Measurements from ENCODE around the gene WARS2. TPM values are rescaled to one million over a fixed set of nuclear protein-coding genes. Genes with fewer than 3 reads are reported as not detected.

The WARS2 gene
- total RNA-seq, 4 donors from 2014 or later = 5.8 to 12.6 (median 10.0) TPM

DNA sequence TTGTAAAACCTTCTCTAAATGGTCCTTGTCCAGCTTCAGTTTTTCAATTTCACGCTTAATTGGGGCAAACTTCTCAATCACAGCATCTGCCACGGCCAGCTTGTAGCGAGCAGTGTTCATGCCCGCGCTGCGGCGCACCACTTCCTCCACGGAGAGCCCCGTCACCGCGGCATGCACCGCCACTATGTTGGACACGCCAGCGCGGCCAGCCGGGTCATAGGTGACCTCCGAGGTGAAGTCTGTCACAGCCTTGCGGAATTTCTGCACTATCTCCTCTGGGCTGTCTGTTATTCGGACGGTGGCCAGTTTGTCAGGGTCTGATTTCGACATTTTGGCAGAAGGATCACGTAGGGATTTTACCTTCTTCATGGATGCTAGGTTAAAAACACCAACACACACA, 107.5 kb downstream of the WARS2 start:
- Histone ChIP-seq H3K36me3 (peaks cover 8 to 55% (median 21%) of the 10 kb centered on the region in 4 donors), H3K4me3 (no peak overlapping the region), H3K4me1 (no peaks in the 10 kb centered on the region), H3K27me3 (no peaks in the 10 kb centered on the region), H3K27ac (replicated peaks in 1 of 4) (no peak overlapping the region), H3K9me3 (no peaks in the 10 kb centered on the region)
- intact Hi-C loops (cut with DNase I) = no loop called here
- no peak for DNase-seq (ENCODE audit: extremely low spot score)
- WGBS = 97% methylated on average over 22 of the region's 22 CpGs
- TF ChIP-seq, protein P1, sequence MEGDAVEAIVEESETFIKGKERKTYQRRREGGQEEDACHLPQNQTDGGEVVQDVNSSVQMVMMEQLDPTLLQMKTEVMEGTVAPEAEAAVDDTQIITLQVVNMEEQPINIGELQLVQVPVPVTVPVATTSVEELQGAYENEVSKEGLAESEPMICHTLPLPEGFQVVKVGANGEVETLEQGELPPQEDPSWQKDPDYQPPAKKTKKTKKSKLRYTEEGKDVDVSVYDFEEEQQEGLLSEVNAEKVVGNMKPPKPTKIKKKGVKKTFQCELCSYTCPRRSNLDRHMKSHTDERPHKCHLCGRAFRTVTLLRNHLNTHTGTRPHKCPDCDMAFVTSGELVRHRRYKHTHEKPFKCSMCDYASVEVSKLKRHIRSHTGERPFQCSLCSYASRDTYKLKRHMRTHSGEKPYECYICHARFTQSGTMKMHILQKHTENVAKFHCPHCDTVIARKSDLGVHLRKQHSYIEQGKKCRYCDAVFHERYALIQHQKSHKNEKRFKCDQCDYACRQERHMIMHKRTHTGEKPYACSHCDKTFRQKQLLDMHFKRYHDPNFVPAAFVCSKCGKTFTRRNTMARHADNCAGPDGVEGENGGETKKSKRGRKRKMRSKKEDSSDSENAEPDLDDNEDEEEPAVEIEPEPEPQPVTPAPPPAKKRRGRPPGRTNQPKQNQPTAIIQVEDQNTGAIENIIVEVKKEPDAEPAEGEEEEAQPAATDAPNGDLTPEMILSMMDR (IDR thresholded peaks at IDR 0.05) = no peak
- TF ChIP-seq POLR2A (IDR thresholded peaks at IDR 0.05; ENCODE audit: low read depth) = no peak
- no peak for TF ChIP-seq POLR2AphosphoS5 (IDR thresholded peaks at IDR 0.05)
- TF ChIP-seq EP300 (IDR thresholded peaks at IDR 0.05) = no peak

DNA sequence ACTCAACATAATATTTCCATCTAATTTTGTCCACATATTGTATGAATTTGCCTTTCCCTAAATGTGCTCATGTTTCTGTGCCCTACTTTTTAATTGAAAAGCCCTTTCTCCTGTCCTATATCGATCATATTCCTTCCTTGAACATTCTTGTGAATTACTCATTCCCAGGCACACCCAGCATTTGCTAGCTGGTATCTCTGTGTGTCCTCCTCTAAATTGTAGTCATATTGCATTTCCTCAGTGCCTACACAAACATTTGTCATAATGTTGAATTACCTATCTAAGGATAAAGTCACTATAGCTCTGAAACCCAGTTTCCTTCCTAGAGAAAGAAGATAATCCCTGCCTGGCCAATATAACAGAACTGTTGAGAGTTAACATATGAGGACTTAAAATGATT, 112.7 kb downstream of the WARS2 start:
- Histone ChIP-seq H3K36me3 (peaks cover 2 to 25% (median 8%) of the 10 kb centered on the region in 4 donors), H3K27me3 (no peaks in the 10 kb centered on the region), H3K4me1 (no peaks in the 10 kb centered on the region), H3K27ac (replicated peaks in 1 of 4) (no peak overlapping the region), H3K9me3 (no peaks in the 10 kb centered on the region), H3K4me3 (no peak overlapping the region)
- no peak for DNase-seq (ENCODE audit: extremely low spot score)
- intact Hi-C loops (cut with DNase I) = no loop called here
- 91% methylated on average over 1 of the region's 1 CpG for WGBS
- TF ChIP-seq, protein P1 (IDR thresholded peaks at IDR 0.05) = no peak
- TF ChIP-seq POLR2AphosphoS5 (IDR thresholded peaks at IDR 0.05) (no peak), EP300 (IDR thresholded peaks at IDR 0.05) (no peak), POLR2A (IDR thresholded peaks at IDR 0.05; ENCODE audit: low read depth) (no peak)

DNA sequence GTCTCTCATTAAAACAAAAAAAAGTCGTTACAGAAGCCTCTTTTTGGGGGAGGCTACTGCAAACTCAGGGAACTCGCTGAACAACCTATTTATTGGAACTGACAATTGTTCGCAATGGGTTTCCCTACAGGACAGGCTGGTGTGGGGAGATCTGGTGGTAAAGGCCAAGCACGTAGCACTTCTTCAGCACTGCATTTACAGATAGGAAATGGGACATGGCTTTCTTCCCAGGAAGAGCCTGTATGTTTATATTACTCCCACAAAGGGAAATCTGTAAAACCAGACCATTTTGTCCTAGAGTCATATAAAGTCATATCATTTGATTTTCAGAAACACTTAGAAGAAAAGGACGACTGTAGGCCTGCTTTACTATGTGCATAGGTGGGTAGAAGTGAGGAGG, 113.5 kb downstream of the WARS2 start:
- TF ChIP-seq, protein P1 (IDR thresholded peaks at IDR 0.05) = no peak
- TF ChIP-seq POLR2A (IDR thresholded peaks at IDR 0.05; ENCODE audit: low read depth) = no peak
- TF ChIP-seq EP300 (IDR thresholded peaks at IDR 0.05) = no peak
- no peak for TF ChIP-seq POLR2AphosphoS5 (IDR thresholded peaks at IDR 0.05)
- peaks cover 0 to 17% (median 4%) of the 10 kb centered on the region in 4 donors for H3K36me3 ChIP-seq
- 84% methylated on average over 5 of the region's 5 CpGs for WGBS
- H3K27ac ChIP-seq (replicated peaks in 1 of 4) = no peak overlapping the region
- H3K4me1 ChIP-seq = no peaks in the 10 kb centered on the region
- H3K9me3 ChIP-seq = no peaks in the 10 kb centered on the region
- DNase-seq (ENCODE audit: extremely low spot score) = no peak
- no peak overlapping the region for H3K4me3 ChIP-seq
- no peaks in the 10 kb centered on the region for H3K27me3 ChIP-seq
- intact Hi-C loops (cut with DNase I) = no loop called here

DNA sequence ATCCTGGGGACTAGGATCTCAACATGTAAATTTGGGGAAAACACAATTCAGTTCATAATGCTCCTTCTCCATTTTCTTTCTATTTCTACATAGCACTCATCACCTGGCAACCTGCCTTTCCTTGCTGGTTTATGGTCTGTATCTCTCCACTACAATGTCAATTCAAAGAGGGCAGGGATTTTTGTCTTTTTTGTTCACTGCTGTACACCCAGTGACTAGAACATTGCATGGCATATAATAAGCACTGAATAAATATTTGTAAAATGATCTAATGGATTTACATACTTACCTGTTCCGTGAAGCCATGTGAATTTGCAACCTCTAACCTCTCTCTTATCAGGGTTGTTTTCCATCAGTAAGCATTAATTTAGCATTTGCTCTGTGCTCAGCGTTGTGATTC, 124.9 kb downstream of the WARS2 start:
- intact Hi-C loops (cut with DNase I) = no loop called here

More for the DNA sequence above, 124.9 kb downstream of the WARS2 start:
- DNase-seq (ENCODE audit: extremely low spot score) = peak; percentile 8
- no peaks in the 10 kb centered on the region for H3K9me3 ChIP-seq
- H3K36me3 ChIP-seq = peaks cover 0 to 3% (median 0%) of the 10 kb centered on the region in 4 donors
- no peak overlapping the region for H3K4me3 ChIP-seq
- 82% methylated on average over 2 of the region's 2 CpGs for WGBS
- H3K27me3 ChIP-seq = peaks cover 0 to 3% (median 0%) of the 10 kb centered on the region in 4 donors
- H3K4me1 ChIP-seq = no peaks in the 10 kb centered on the region
- no peak overlapping the region for H3K27ac ChIP-seq (replicated peaks in 1 of 4)
- no peak for TF ChIP-seq POLR2AphosphoS5 (IDR thresholded peaks at IDR 0.05)
- TF ChIP-seq, protein P1 (IDR thresholded peaks at IDR 0.05) = no peak
- no peak for TF ChIP-seq POLR2A (IDR thresholded peaks at IDR 0.05; ENCODE audit: low read depth)
- no peak for TF ChIP-seq EP300 (IDR thresholded peaks at IDR 0.05)
